Thyroid gland (tissue), 4 donors: ENCODE data around the gene CNOT1. TPM values are rescaled to one million over a fixed set of nuclear protein-coding genes. Genes with fewer than 3 reads are reported as not detected.
"Not testable (repeated sequence)": the region's sequence is repeated elsewhere in the genome, so short reads cannot be mapped to it uniquely, and the experiment has no call there.

Experiments
- DNase-seq, 2 donors: peaks; one replicate each; pipeline ENCODE4 v3.0.0-alpha.2; 2019
- H3K27ac ChIP-seq, 3 donors: fragments of 200-600 bp; sonication (generic); 1 replicate in 2 of 3; 2 replicates in 1 of 3; pipeline ENCODE4 v1.5.1; 2016 to 2019; ENCODE audit warnings: mild to moderate bottlenecking in 1 of 3, moderate library complexity in 1 of 3
- H3K27me3 ChIP-seq: fragments of 200-600 bp; sonication (generic); one replicate; pipeline ENCODE4 v1.5.1; 2019
- H3K36me3 ChIP-seq, 2 donors: fragments of 200-600 bp; sonication (generic); one replicate each; pipeline ENCODE4 v1.5.1; 2016 to 2019
- H3K4me1 ChIP-seq, 2 donors: fragments of 200-600 bp; sonication (generic); one replicate each; pipeline ENCODE4 v1.5.1; 2017 to 2019
- H3K4me3 ChIP-seq, 3 donors: fragments of 200-600 bp; sonication (generic); replicated peaks in 1 of 3; 1 replicate in 2 of 3; 2 replicates in 1 of 3; pipeline ENCODE4 v1.5.1; 2016; ENCODE audit warnings: mild to moderate bottlenecking in 1 of 3
- H3K9me3 ChIP-seq: fragments of 200-600 bp; sonication (generic); one replicate; pipeline ENCODE4 v1.5.1; 2017
- CTCF ChIP-seq, 6 experiments: fragments of 200-600 bp in 3 of 6; fragments of 450-650 bp in 3 of 6; sonication (generic) in 3 of 6; IDR thresholded peaks; one replicate each; pipeline ENCODE4 v1.5.1; 2016 to 2019; ENCODE audit warnings: antibody characterized with exemption in 6 of 6, mild to moderate bottlenecking in 2 of 6, inconsistent platforms in 1 of 6, moderate library complexity in 1 of 6
- POLR2A ChIP-seq, 2 donors: fragments of 450-650 bp; IDR thresholded peaks; one replicate each; pipeline ENCODE4 v1.6.1; 2017; ENCODE audit warnings: antibody characterized with exemption in 2 of 2, mild to moderate bottlenecking in 2 of 2, moderate library complexity in 1 of 2
- WGBS, 2 donors: methylation state at CpG; one replicate each; pipeline ENCODE4 v1.1.5; 2017; 5-methylcytosine and 5-hydroxymethylcytosine counted together
- intact Hi-C: fragments of 100-400 bp; cut with DNase I; formaldehyde crosslinking; loops from one replicate; pipeline ENCODE4 v1.15.1; 2023
- total RNA-seq, 4 donors: library from RNA; depleted of rRNA; stranded (reverse); fragments of >200 nt; gene quantifications; one replicate each; pipeline ENCODE4 v1.2.3, GENCODE V29; 2016

Gene CNOT1
- total RNA-seq, 4 donors from 2014 or later, result 109 to 150 (median 133) TPM

- Histone ChIP-seq H3K4me3 (no peak overlapping the region), H3K27me3 (no peaks in the 10 kb centered on the region), H3K36me3 (no peaks in the 10 kb centered on the region), H3K9me3 (no peaks in the 10 kb centered on the region), H3K4me1 (peaks cover 0 to 2% of the 10 kb centered on the region in 2 donors), H3K27ac (no peak overlapping the region)
- TF ChIP-seq POLR2A (IDR thresholded peaks at IDR 0.05) (no peak), CTCF (IDR thresholded peaks at IDR 0.05) (no peak)
- WGBS, 2 donors, result 43 to 55% methylated on average over 5 of the region's 5 CpGs
- DNase-seq, result no peak
- intact Hi-C loops, result no loop called here
Observed at GRCh38 chr16:58492735-58493134, 136.9 kb downstream of the CNOT1 start.

- Histone ChIP-seq H3K27ac (no peak overlapping the region), H3K27me3 (no peaks in the 10 kb centered on the region), H3K9me3 (no peaks in the 10 kb centered on the region), H3K36me3 (no peaks in the 10 kb centered on the region), H3K4me3 (no peak overlapping the region), H3K4me1 (peaks cover 0 to 6% of the 10 kb centered on the region in 2 donors)
- intact Hi-C loops, result no loop called here
- 72 to 76% methylated on average over 4 of the region's 4 CpGs for WGBS, 2 donors
- no peak for TF ChIP-seq POLR2A (IDR thresholded peaks at IDR 0.05)
- no peak for TF ChIP-seq CTCF (IDR thresholded peaks at IDR 0.05)
- no peak for DNase-seq
Observed at GRCh38 chr16:58492066-58492465, 137.6 kb downstream of the CNOT1 start.

GRCh38 chr16:58490539-58490938 lies 139.1 kb downstream of the CNOT1 start:
- WGBS, 2 donors, result 93 to 94% methylated on average over 8 of the region's 8 CpGs
- intact Hi-C loops, H3K27ac ChIP-seq, H3K27me3 ChIP-seq, H3K9me3 ChIP-seq, H3K36me3 ChIP-seq, DNase-seq, H3K4me3 ChIP-seq, H3K4me1 ChIP-seq: not testable (repeated sequence)

GRCh38 chr16:58490065-58490464 lies 139.6 kb downstream of the CNOT1 start:
- Histone ChIP-seq H3K9me3 (no peaks in the 10 kb centered on the region), H3K36me3 (no peaks in the 10 kb centered on the region), H3K4me3 (no peak overlapping the region), H3K27ac (no peak overlapping the region), H3K4me1 (peaks cover 0 to 6% of the 10 kb centered on the region in 2 donors), H3K27me3 (no peaks in the 10 kb centered on the region)
- no peak for DNase-seq
- intact Hi-C loops, result no loop called here
- WGBS, 2 donors, result 100% methylated on average over 1 of the region's 4 CpGs; no CpG with 5 or more reads in 1 of the 2 donors
- TF ChIP-seq POLR2A (IDR thresholded peaks at IDR 0.05) (no peak), CTCF (IDR thresholded peaks at IDR 0.05) (no peak)

GRCh38 chr16:58488531-58488930 lies 141.1 kb downstream of the CNOT1 start:
- Histone ChIP-seq H3K4me3 (no peak overlapping the region), H3K4me1 (peaks cover 0 to 6% of the 10 kb centered on the region in 2 donors), H3K9me3 (no peaks in the 10 kb centered on the region), H3K36me3 (no peaks in the 10 kb centered on the region), H3K27me3 (no peaks in the 10 kb centered on the region), H3K27ac (no peak overlapping the region)
- no peak for DNase-seq
- intact Hi-C loops, result no loop called here
- 61 to 87% methylated on average over 3 of the region's 3 CpGs for WGBS, 2 donors
- no peak for TF ChIP-seq CTCF (IDR thresholded peaks at IDR 0.05)
- TF ChIP-seq POLR2A (IDR thresholded peaks at IDR 0.05), result no peak
